HG03025 (cell line): ENCODE measurements around the gene ERRFI1.
"Not testable (repeated sequence)": the region's sequence is repeated elsewhere in the genome, so short reads cannot be mapped to it uniquely, and the experiment has no call there.

Experiments used
- ATAC-seq: cut with Tn5 transposase; IDR thresholded peaks from one replicate; pipeline ENCODE4 v1.9.1; 2021; ENCODE audit warnings: mild to moderate bottlenecking, moderate library complexity; ENCODE audit not compliant: unreplicated experiment, low FRiP score

The ERRFI1 gene, protein sequence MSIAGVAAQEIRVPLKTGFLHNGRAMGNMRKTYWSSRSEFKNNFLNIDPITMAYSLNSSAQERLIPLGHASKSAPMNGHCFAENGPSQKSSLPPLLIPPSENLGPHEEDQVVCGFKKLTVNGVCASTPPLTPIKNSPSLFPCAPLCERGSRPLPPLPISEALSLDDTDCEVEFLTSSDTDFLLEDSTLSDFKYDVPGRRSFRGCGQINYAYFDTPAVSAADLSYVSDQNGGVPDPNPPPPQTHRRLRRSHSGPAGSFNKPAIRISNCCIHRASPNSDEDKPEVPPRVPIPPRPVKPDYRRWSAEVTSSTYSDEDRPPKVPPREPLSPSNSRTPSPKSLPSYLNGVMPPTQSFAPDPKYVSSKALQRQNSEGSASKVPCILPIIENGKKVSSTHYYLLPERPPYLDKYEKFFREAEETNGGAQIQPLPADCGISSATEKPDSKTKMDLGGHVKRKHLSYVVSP

DNA sequence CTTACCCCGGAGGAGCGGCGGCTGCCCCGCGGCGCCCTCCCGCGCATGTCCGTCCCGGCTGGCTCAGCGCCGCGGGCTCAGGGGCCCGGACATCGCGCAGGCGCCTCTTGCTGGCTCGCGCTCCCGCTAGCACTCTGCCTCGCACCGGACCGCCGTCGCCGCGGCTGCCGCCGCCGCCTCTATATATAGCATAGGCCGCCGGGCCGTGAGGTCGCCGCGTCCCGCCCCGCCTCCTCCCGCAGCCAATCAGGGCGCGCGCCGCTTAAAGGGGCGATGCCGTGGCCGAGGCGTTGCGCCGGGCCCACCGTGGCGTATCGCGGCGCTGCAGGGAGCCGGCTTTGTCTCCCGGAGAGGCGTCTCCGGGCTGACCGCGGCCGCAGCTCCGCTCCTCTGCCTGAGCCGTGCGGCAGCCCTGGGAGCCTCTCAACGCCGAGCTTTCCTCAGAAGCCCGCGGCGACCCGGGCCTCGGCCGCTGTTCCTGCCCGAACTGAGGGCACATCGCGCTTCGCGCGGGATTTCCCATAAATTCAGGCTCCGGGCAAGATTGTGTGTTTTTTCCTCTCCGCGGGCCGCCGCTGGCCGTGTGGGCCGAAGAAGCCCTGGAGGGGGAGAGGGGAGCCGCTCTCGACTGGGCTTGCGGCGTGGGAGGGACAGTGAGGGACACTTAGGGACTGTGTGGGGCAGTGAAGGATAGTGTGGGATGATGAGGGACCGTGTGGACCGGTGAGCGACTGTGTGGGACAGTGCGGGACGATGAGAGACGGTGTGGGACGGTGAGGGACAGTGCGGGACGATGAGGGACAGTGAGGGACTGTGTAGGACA is at the start of gene ERRFI1:
ERRFI1 (minus strand) TSS at position 157 of the 823 bp plus-strand sequence. CDS start 10,690 bp downstream, outside the sequence.
- peak; percentile 69 for ATAC-seq

DNA sequence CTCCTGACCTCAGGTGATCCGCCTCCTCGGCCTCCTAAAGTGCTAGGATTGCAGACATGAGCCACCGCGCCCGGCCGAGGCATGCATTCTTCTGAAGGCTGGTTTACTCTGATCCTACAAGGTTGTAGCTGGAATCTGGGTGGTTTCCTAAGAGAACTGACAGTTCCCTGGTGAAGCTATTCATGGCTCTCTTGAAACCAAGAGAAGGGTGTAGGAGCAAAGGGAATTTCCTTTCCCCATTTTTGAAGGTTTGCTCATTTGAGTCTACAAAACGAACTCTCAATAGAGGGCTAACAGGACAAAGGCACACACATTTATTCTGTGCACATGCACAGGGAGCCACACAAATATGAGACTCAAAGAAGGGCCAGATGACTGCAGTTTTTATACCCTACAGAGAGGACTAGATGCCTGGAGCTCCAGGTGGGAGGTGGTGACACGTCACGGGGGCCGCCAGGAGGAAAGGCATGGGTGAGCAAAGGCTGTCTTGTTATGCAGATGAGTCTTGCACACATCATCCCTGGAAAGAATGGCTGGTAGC is 49.5 kb upstream of the ERRFI1 start:
- ATAC-seq, result no peak

DNA sequence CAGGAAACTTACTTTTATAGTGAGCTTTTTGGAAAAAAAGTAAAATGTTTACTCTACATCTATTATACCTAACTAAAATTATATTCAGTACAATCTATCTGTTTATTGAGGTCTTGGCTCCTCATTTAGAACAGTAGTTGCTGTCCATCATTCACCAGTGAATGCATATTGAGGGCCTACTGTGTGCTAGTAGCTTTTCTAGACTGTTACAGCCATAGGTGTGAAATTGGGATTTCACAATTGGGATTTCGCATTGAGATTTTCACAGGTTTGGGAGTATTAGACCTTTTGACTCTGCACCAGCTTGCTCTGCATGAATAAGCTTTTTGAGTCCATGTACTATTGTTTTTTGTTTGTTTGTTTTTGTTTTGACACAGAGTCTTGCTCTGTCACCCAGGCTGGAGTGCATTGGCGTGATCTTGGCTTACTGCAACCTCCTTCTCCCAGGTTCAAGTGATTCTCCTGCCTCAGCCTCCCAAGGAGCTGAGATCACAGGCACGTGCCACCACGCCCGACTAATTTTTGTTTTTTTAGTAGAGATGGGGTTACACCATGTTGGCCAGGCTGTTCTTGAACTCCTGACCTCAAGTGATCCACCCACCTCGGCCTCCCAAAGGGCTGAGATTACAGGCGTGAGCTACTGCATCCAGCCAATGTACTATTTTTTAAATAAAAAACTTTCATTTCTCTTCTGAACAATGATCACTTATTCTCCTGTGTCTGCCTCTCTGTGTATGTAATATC is 47.2 kb upstream of the ERRFI1 start:
- no peak for ATAC-seq

DNA sequence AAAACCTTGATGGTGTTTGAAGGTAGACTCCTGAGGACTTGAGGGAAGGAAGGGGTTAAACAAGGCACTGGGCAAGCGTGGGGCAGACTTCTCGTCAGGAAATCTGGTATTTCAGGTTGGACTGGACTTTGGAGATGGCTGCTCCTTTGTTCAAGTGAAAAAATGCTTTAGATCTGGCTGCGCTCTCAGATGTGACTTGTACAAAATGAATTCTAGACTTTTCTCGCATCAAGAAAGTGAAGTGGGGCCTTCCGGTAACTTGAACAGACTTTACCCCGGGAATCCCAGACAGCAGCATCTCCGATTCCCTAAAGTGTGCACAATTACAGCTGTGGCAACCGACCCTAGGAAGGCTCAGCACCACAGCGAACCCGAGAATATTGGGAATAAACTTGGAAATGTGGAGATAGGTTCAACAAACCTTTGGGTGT is 44.3 kb upstream of the ERRFI1 start:
- ATAC-seq, result no peak

DNA sequence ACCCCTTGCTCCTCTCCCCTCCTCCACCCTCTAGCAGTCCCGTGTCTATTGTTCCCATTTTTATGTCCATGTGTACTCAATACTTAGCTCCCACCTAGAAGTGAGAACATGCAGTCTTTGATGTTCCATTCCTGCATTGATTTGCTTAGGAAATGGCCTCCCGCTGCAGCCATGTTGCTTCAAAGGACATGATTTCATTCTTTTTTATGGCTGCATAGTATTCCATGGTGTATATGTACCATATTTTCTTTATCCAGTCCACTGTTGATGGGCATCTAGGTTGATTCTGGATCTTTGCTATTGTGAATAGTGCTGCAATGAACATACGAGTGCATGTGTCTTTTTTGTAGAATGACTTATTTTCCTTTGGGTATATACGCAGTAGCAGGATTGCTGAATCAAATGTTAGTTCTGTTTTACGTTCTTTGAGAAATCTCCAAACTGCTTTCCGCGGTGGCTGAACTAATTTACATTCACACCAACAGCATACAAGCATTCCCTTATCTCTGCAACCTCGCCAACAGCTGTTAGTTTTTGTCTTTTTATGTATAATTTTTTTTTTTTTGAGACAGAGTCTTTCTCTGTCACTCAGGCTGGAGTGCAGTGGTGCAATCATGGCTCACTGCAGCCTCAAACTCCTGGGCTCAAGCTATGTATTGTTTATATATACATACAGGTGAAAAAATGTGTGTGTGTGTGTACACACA is 43.7 kb upstream of the ERRFI1 start:
- not testable (repeated sequence) for ATAC-seq

DNA sequence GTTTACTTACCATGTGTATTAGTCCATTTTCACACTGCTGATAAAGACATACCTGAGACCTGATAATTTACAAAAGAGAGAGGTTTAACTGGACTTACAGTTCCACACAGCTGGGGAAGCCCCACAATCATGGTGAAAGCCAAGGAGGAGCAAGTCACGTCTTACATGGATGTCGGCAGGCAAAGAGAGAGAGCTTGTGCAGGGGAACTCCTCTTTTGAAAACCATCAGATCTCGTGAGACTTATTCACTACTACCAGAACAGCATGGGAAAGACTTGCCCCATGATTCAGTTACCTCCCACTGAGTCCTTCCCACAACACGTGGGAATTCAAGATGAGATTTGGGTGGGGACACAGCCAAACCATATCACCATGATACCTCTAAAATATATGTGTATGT is 39.3 kb upstream of the ERRFI1 start:
- ATAC-seq, result no peak

DNA sequence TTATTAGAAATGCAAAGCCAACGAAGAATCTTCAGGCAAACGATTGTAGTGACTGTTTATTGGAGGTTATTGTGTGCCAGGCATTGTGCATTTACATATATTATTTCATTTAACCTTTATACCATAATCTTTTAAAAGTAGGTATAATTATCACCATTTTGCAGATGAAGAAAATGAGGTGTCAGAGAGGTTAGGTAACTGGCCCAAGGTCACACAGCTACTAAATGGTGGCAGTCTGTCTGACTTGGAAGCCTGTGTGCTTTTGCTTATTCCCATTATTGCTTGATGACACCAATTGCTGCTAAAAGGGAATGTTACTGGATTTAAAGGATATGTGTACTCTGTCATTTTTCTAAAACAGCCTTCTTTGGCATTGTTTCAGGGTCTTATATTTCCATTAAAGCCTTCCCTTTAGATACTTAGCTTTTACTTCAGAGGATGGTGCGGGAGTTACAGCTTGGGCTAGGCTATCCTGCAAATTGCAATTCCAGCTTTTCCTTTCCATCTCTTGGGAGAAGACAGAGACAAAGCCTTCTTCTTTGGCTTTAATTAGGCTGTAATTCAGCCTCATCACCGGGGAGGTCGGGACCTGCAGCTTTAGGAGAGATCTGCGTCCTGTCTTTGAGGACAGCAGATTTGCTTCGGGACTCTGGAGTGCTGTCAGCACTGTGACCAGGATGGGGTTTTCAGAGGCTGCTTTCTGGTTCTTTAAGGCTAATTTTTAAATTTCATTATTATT is 37.4 kb upstream of the ERRFI1 start:
- no peak for ATAC-seq

DNA sequence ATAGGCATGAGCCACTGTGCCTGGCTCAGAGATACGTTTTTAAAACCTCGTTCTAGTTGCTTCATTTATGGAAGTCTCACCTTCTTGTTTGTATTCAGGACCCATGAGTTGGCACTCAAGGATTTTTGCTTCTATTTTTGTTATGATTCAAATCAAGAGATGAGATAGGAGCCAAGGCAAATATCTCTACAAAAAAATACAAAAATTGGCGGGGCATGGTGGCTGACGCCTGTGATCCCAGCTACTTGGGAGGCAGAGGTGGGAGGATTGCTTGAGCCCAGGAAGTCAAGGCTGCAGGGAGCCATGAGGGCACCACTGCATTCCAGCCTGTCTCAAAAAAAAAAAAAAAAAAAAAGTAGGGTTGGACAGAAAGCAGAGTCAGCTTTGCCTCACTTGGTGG is 36.8 kb upstream of the ERRFI1 start:
- no peak for ATAC-seq

DNA sequence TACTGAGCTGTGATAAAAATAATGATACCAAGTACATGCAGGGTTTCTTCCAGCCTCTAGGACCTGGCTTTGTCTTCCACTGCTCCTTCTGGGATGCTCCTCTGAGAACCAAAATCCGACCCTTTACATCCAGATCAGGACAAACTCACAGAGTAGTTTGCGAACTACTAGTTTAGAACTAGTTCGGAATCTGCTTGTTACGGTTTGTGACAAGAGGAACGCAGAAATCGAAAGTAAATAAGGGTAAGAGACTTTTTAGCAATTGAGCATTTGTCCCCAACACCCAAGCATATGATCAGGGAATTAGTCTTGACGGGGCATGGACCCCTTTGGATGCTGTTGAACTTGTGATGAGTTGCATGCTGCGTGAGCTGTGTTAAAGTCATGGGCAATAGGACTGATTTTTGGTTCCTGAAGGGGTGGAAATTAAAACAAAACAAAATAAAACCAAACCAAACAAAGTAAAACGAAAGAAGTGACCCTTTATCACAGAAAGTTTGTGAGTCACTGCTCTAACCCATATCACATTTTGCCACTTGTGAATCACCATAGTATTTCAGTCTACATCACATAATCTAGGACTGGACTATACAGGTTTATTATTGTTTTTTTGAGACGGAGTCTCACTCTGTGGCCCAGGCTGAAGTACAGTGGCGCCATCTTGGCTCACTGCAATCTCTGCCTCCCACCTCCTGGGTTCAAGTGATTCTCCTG is 35.7 kb upstream of the ERRFI1 start:
- no peak for ATAC-seq

DNA sequence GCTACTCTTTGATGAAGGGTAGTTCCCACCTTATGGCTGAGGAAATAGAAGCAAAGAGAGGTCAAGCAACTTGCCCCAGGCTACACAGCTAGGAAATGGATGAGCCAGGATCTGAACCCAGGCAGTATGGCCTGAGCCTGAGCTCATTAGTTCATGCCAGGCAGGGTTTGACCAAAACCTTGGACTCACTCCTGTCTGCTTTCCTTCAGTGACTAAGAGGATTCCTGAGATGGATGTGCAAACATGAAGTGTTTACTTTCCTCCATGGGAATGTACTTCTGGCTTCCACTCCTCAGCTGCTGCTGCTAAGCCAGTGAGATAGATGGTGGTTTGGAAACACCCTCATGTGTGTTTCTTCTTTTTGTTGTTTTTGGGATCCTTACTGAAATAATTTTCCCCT is 35.1 kb upstream of the ERRFI1 start:
- no peak for ATAC-seq

DNA sequence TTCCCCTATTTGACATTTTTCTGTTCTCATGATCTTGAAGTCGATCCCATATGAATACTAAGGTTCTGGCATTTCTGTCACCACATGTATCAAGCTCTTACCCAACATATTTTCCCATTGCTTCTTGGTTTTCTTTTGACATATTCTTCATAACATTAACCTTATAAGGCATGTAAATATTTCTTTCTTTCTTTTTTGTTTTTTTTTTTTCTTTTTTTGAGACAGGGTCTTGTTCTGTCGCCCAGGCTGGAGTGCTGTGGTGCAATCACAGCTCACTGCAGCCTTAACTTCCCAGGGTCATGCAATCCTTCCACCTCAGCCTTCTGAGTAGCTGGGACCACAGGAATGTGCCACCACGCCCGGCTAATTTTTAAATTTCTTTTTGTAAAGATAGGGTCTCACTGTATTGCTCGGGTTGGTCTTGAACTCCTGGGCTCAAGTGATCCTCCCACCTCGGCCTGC is 33.1 kb upstream of the ERRFI1 start:
- ATAC-seq, result no peak

DNA sequence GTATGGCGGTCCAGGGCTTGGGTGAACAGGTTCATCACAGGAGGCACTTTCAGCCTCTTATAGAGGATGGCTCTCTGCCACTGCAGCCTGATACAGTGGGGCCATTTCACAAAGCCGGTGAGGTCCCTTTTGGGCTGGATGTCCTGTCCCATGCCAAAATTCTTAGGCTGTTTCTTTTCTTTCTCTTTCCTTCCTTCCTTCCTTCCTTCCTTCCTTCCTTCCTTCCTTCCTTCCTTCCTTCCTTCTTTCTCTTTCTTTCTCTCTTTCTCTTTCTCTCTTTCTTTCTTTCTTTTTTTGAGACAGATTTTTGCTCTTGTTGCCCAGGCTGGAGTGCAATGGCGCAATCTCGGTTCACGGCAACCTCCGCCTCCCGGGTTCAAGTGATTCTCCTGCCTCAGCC is 31.7 kb upstream of the ERRFI1 start:
- ATAC-seq, result not testable (repeated sequence)

DNA sequence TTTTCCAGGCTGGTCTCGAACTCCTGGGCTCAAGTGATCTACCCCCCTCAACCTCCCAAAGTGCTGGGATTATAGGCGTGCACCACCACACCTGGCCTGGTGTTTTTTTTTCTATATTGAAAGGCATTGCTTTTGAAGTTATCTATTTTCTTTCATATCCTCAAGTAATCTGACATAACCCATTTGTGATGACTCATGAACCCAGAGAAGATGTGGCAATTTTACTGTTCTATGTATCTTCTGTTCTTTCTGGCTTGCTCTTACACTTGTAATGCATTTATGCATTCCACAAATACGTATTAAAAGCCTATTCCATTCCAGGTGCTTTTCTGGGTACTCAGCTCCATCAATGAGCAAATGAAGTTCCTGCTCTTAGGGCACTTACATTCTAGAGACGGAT is 29.9 kb upstream of the ERRFI1 start:
- no peak for ATAC-seq

DNA sequence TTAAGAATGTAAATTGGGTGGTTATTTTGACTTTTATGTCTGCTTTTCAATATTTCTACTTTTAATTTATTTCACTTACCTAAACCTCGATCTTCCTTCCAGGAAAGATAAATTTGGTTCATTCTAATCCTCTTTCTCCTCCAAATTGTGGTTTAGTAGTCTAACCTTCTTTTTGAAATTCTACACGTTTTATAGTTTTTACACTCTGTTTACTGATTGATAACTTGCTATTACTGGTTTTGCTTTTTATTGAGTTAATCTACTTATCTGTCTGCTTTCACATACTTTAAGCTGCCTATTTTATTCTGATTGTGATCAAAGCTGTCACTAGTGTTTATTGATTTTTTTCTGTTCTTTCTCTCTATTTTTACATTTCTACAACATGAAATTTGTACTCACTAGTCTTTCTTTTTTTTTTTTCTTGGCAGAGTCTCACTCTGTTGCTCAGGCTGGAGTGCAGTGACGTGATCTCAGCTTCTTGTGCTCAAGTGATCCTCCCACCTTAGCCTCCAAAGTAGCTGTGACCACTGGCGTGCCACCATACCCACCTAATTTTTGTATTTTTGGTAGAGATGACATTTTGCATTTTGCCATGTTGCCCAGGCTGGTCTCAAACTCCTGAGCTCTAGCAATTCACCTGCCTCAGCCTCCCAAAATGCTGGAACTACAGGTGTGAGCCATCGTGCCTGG is 27.9 kb upstream of the ERRFI1 start:
- ATAC-seq, result no peak

DNA sequence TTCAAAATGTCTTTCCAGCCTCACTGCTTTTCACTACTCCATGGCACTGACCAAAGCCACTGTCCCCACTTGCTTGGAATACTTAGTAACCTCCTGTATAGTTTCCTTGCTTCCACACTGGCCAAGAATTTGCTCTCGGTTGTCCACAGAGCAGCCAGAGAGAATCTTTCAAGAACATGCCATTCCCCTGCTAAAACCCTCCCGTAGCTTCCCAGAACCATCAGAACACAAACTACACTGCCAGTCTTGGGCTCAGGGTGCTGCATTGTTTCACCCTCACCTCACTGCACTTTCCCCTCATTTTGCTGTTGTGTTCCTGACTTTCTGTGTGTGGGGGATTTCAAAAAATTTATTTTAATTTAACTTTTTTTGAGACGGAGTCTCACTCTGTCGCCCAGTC is 25.5 kb upstream of the ERRFI1 start:
- ATAC-seq, result no peak

DNA sequence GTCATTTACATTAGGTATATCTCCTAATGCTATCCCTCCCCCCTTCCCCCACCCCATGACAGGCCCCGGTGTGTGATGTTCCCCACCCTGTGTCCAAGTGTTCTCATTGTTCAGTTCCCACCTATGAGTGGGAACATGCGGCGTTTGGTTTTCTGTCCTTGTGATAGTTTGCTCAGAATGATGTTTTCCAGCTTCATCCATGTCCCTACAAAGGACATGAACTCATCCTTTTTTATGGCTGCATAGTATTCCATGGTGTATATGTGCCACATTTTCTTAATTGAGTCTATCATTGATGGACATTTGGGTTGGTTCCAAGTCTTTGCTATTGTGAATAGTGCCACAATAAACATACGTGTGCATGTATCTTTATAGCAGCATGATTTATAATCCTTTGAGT is 23.1 kb upstream of the ERRFI1 start:
- not testable (repeated sequence) for ATAC-seq

DNA sequence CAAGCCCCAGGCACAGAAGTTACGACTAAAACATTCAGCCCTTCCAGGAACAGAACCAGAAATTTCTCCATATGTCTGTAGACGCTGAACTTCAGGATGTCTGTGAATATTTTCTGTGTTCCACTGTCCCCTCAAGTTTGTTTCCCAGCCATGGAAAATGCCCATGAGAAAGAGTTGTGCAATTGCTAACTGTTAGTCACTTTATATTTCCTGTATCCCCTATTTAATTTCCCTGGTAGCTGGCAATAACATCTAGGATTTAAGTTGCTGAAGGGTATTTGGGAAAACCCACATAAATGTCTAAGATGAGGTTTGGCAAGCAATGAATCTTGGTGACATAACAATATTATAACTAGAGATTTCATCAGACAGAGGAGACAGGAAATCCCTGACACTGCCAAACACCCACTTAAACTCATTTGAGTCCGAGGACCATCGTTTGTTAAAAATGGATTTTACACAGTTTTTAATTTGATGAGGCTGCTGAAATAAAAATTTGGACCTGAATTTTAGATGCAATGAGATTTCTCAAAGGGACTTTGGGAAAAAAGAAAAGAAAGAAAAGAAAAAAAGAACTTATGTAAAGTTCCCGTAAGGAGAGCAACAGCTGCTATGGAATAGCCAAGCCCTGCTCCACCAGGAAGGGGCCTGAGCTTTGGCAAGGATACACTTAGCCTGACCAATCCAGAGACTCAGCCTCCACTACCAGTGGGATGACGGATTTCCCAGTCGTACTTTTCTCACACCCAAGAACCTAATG is 21.8 kb upstream of the ERRFI1 start:
- ATAC-seq, result no peak
